HG02763 (cell line): ENCODE results near the gene SLC6A19.
"Not testable (repeated sequence)": the region's sequence is repeated elsewhere in the genome, so short reads cannot be mapped to it uniquely, and the experiment has no call there.

Experiments
- ATAC-seq: cut with Tn5 transposase; IDR thresholded peaks from one replicate; pipeline ENCODE4 v1.9.1; 2021; ENCODE audit warnings: mild to moderate bottlenecking, moderate library complexity; ENCODE audit not compliant: unreplicated experiment

Gene SLC6A19

GRCh38 chr5:1220351-1220750 is 19.0 kb downstream of the SLC6A19 start:
- ATAC-seq, result no peak

DNA sequence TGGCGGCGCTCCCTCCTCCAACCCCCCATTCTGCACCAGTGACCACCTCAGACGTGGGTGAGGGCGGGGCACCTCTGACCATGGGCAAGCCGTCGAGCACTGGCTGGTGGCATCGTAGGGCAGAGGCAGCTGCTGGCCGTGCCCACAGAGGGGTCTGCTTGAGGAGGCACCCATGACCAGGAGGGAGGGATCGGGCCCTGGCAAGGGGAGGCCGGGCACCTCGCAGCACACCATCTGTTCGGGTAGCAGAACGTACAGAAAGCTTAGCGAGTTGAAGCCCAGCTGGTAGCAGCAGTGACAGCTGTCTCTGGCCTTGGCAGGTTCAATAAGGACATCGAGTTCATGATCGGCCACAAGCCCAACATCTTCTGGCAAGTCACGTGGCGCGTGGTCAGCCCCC is 19.4 kb downstream of the SLC6A19 start:
- no peak for ATAC-seq

DNA sequence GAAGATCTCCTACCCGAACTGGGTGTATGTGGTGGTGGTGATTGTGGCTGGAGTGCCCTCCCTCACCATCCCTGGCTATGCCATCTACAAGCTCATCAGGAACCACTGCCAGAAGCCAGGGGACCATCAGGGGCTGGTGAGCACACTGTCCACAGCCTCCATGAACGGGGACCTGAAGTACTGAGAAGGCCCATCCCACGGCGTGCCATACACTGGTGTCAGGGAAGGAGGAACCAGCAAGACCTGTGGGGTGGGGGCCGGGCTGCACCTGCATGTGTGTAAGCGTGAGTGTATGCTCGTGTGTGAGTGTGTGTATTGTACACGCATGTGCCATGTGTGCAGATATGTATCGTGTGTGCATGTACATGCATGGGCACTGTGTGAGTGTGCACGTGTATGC is 20.3 kb downstream of the SLC6A19 start:
- no peak for ATAC-seq

GRCh38 chr5:1222147-1222546 is 20.8 kb downstream of the SLC6A19 start:
- no peak for ATAC-seq

DNA sequence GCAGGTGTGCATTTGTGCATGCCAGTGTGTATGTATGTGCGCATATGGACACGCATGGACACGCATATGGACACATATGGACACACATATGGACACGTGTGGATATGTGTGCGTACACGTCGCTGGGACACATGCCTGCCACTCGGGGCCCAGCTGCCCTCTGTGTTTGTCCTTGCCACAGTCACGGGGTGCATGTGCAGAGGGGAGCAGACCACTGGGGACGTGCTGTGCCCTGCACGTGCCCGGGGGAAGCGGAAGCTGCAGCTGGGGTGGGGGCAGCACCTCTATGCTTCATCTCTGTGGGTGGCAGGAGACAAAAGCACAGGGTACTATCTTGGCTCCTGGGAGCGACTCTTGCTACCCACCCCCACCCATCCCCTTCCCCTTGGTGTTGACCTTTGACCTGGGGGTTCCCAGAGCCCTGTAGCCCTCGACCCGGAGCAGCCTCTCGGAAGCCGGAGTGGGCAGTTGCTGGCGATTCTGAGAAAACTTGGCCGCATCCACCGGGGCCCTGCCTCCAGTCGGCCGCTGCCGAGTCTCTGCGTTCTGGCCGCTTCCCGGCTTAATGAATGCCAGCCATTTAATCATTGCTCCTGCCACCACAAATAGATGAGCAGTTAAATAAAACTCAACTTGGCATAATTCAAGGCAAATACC is 21.4 kb downstream of the SLC6A19 start:
- ATAC-seq, result no peak

GRCh38 chr5:1223278-1223670 is 21.9 kb downstream of the SLC6A19 start:
- no peak for ATAC-seq

DNA sequence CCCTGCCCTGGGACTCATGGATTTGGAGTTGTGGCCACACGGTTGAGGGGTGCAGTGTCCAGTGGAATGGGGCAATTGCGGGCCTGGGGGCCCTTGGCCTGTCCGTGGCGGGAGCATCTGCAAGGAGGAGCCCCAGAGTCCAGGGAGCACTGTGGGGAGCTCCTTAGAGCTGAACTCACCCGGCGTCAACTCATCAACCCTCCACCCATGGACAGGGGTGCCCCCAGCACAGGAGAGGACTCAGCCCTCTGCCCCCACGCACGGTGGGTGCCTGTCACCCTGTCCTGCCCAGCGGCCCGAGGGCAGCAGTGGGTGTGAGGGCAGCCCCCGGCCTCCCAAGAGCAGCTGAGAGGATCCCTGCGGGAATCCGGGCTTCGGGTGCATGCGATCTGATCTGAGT is 23.2 kb downstream of the SLC6A19 start:
- ATAC-seq, result no peak

DNA sequence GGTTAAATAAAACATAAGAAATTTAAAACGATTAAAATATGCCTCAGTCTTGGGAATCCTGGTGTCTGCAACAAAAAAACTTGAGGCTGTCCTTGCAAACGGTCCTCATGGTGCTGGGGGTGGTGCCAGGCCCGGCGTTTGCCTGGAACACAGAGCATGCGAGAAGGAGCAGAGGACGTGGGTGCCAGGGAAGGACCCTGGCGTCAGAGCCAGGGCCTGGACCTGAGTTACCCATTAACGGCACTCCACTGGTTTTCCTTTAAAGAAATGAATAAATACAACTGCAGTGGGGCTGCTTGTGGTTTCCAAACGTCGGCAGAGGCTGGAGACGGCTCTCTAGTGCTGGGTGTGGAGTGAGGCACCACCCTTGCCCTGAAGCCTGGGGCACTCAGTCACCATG is 23.7 kb downstream of the SLC6A19 start, which contains the start of gene SLC6A18:
TSS of gene SLC6A18 (plus strand) at position 301 of the 400 bp plus-strand sequence. CDS start at position 398, 97 bp downstream.
- ATAC-seq, result no peak

DNA sequence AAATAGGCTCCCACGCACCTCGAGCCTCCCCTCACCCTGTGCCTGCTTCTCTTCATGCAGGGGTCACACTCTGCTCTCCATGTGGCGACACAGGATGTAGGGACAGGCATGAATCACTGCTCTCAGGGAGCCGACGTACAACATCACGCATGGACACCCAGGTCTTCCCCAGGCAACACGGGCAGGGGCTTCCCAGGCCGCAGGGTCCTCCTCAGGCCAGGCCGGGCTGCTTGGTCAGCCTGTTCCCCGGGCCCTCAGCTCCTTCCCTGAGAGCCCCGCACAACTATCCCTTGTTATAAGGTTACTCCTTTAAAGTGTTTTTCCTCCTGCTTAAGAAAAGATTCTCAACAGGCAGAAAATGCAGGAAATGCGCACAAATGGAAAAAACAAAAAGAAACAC is 24.8 kb downstream of the SLC6A19 start:
- no peak for ATAC-seq

GRCh38 chr5:1226839-1227581 is 25.6 kb downstream of the SLC6A19 start:
- ATAC-seq, result no peak

GRCh38 chr5:1227667-1228066 is 26.3 kb downstream of the SLC6A19 start:
- no peak for ATAC-seq

- ATAC-seq, result no peak
Observed at GRCh38 chr5:1228120-1228519, 26.7 kb downstream of the SLC6A19 start.

DNA sequence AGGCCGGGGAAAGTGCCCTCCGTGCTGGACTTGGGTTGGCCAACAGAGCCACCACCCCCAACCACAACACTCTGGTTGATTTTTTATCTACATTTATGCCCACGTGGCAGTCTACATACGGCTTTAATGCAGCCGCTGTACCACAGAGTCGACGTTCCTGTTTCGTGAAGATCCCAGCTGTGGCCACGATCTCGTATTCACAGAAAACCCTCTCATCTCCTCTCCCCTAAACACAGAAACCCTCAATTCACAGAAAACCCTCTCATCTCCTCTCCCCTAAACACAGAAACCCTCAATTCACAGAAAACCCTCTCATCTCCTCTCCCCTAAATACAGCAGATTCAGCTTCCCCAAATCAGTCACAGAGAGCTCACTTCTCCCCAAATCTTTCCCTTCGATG is 27.6 kb downstream of the SLC6A19 start:
- ATAC-seq, result not testable (repeated sequence)

DNA sequence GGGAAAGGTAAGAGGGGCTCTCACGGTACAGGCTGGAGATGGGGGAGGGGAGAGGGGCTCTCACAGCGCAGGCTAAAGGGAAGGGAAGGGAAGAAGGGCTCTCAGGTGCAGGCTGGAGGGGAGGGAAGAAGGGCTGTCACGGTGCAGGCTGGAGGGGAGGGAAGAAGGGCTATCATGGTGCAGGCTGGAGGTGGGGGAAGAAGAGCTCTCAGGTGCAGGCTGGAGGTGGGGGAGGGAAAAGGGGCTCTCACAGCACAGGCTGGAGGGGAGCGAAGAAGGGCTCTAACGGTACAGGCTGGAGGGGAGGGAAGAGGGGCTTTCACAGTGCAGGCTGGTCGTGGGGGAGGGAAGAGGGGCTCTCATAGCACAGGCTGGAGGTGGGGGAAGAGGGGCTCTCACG is 28.4 kb downstream of the SLC6A19 start:
- no peak for ATAC-seq

GRCh38 chr5:1230551-1230950 is 29.2 kb downstream of the SLC6A19 start:
- no peak for ATAC-seq

DNA sequence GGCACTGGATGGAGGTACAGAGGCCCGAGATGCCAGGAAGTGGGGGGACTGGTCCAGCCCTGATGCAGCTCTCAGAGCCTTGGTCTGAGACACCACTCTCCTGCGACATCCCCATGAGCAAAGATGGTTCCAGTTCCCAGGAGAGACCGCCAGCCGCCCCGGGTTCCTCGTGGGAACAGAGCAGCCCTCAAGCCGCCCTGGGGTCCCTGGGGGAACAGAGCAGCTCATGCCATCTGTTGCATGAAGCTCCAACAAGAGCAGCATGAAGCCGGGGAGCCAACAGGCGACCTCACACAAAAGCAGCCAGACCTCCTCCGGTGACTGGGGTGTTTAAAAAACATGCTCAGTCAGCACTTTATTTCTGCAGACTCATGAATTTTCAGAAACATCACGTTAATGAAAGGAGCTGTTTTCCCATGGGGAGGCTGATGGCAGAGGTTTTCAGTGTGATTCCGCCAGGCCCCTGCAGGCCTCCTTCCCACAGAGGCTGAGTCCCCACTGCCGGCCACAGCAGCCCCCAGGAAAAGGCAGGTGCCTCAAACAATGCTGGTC is 30.0 kb downstream of the SLC6A19 start:
- ATAC-seq, result no peak

DNA sequence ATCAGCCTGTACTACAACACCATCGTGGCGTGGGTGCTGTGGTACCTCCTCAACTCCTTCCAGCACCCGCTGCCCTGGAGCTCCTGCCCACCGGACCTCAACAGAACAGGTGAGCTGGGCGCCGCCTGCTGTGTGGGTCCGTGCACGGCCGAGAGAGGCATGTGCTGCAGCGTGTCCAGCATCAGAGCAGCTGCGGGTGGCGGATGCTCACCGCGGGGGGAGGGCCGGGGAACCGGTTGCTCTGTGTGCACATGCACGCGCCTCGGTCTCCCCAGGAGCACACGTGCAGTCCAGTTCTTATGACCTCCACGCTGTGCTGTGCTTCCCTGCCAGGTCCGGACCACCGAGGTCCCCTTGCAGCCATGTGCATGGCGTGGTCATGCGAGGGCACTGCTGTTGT is 31.4 kb downstream of the SLC6A19 start:
- no peak for ATAC-seq

- ATAC-seq, result no peak
Observed at GRCh38 chr5:1235379-1235778, 34.0 kb downstream of the SLC6A19 start.

- no peak for ATAC-seq
Observed at GRCh38 chr5:1235838-1236237, 34.4 kb downstream of the SLC6A19 start.

DNA sequence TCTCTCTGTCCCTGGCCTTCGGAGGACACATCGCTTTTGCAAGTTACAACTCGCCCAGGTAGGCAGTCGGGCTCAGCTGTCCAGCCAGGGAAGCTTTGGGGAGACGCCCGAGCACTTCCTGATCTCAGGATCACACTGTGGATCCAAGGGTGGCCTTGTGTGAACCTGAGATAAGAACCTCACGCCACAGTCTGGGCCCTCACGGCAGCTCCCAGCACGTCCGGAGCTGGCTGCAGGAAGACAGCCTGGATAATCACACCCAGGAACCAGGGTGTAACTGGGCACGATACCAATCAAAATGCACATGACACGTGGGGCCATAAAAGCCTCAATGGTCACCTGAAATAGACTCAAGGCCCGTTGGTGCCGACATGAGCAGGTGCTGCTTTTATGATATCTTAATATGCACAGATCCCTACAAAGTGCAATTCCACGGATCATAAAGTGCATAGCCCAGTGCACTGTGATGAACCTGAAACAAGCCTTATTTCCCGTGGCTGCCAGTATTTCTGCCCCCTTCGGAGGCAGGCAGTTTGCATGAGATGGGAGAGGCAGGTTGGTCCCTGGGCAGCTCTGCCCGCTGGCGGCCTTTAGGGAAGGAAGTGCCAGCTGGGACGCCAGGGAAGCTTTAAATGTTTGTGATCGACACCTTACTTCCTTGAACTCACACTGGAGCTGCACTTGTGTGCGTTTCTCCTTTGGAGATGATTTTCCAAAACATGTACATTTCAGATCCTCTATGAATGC is 38.3 kb downstream of the SLC6A19 start:
- no peak for ATAC-seq

- ATAC-seq, result no peak
Observed at GRCh38 chr5:1240496-1241260, 39.3 kb downstream of the SLC6A19 start.
